Keratinocyte (primary cell): ENCODE results near the gene MAB21L1.

Experiments used
- EZH2 ChIP-seq: IDR thresholded peaks from one replicate; pipeline ENCODE4 v1.6.1; 2012; ENCODE audit warnings: inconsistent platforms, mild to moderate bottlenecking, low read length, moderate library complexity
- TF ChIP-seq, protein P1 (sequence below), 3 experiments: IDR thresholded peaks in 1 of 3; conservative IDR thresholded peaks in 1 of 3; optimal IDR thresholded peaks in 1 of 3; 2 replicates in 2 of 3; 3 replicates in 1 of 3; pipeline versions ENCODE3 to v1.5.1; 2011; ENCODE audit warnings: low read length in 3 of 3, mild to moderate bottlenecking in 3 of 3, moderate library complexity in 2 of 3, control low read depth in 1 of 3, inconsistent platforms in 1 of 3; ENCODE audit not compliant: insufficient read depth in 2 of 3; ENCODE audit errors: extremely low read depth in 1 of 3

DNA sequence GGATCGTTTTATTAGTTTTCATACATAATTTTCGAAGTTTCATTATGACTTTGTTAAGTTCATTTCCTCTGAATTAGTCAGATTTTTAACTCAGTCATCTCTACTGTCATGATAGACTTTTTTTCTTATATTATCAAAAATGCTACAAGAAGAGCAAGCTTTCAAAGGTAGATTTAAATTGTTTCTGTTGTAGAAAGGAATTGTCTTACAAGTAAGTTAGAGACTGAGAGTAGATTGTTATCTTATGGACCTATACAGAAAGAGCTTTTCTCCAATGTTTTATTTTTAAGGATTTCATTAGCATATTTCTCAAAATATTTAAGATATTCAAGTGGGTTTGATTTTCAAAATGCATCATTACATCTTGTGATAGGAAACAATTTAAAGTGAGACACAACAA, 2.7 kb downstream of the MAB21L1 start:
- TF ChIP-seq, protein P1, sequence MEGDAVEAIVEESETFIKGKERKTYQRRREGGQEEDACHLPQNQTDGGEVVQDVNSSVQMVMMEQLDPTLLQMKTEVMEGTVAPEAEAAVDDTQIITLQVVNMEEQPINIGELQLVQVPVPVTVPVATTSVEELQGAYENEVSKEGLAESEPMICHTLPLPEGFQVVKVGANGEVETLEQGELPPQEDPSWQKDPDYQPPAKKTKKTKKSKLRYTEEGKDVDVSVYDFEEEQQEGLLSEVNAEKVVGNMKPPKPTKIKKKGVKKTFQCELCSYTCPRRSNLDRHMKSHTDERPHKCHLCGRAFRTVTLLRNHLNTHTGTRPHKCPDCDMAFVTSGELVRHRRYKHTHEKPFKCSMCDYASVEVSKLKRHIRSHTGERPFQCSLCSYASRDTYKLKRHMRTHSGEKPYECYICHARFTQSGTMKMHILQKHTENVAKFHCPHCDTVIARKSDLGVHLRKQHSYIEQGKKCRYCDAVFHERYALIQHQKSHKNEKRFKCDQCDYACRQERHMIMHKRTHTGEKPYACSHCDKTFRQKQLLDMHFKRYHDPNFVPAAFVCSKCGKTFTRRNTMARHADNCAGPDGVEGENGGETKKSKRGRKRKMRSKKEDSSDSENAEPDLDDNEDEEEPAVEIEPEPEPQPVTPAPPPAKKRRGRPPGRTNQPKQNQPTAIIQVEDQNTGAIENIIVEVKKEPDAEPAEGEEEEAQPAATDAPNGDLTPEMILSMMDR (optimal IDR thresholded peaks at IDR 0.05 in 1 of 3, IDR thresholded peaks at IDR 0.05 in 1 of 3, conservative IDR thresholded peaks at IDR 0.05 in 1 of 3; ENCODE audit: extremely low read depth in 1 of 3, insufficient read depth in 2 of 3, low read length in 3 of 3): no peak
- TF ChIP-seq EZH2: no peak
